ENCODE results near the gene YIPF2.
"Not testable (repeated sequence)": the region's sequence is repeated elsewhere in the genome, so short reads cannot be mapped to it uniquely, and the experiment has no call there.

Gene YIPF2

GRCh38 chr19:10908380-10908960 lies 20.0 kb downstream of the YIPF2 start:
- DNase-seq (ENCODE audit: low read depth) = no peak

GRCh38 chr19:10907925-10908324 lies 20.5 kb downstream of the YIPF2 start:
- no peak for DNase-seq (ENCODE audit: low read depth)

GRCh38 chr19:10899151-10899653 lies 29.2 kb downstream of the YIPF2 start:
- DNase-seq (ENCODE audit: low read depth) = no peak

- DNase-seq (ENCODE audit: low read depth) = no peak
Measured at GRCh38 chr19:10898633-10899032, 29.8 kb downstream of the YIPF2 start.

GRCh38 chr19:10896851-10897526 lies 31.4 kb downstream of the YIPF2 start:
- DNase-seq (ENCODE audit: low read depth) = no peak

- DNase-seq (ENCODE audit: low read depth) = no peak
Measured at GRCh38 chr19:10895920-10896319, 32.5 kb downstream of the YIPF2 start.

- no peak for DNase-seq (ENCODE audit: low read depth)
Measured at GRCh38 chr19:10895363-10895762, 33.1 kb downstream of the YIPF2 start.

GRCh38 chr19:10894911-10895213 lies 33.6 kb downstream of the YIPF2 start:
- no peak for DNase-seq (ENCODE audit: low read depth)

GRCh38 chr19:10892256-10892655 lies 36.2 kb downstream of the YIPF2 start:
- no peak for DNase-seq (ENCODE audit: low read depth)

GRCh38 chr19:10891405-10892086 lies 36.9 kb downstream of the YIPF2 start:
- DNase-seq (ENCODE audit: low read depth) = no peak

- DNase-seq (ENCODE audit: low read depth) = no peak
Measured at GRCh38 chr19:10889880-10890279, 38.6 kb downstream of the YIPF2 start.

- DNase-seq (ENCODE audit: low read depth) = no peak
Measured at GRCh38 chr19:10888421-10888866, 40.0 kb downstream of the YIPF2 start.

- no peak for DNase-seq (ENCODE audit: low read depth)
Measured at GRCh38 chr19:10887616-10888367, 40.6 kb downstream of the YIPF2 start.

- no peak for DNase-seq (ENCODE audit: low read depth)
Measured at GRCh38 chr19:10885201-10886169, 43.0 kb downstream of the YIPF2 start.

GRCh38 chr19:10884274-10884673 lies 44.2 kb downstream of the YIPF2 start:
- DNase-seq (ENCODE audit: low read depth) = no peak

GRCh38 chr19:10882108-10882457 lies 46.4 kb downstream of the YIPF2 start:
- no peak for DNase-seq (ENCODE audit: low read depth)

- no peak for DNase-seq (ENCODE audit: low read depth)
Measured at GRCh38 chr19:10881403-10882107, 46.9 kb downstream of the YIPF2 start.

- no peak for DNase-seq (ENCODE audit: low read depth)
Measured at GRCh38 chr19:10878253-10878652, 50.2 kb downstream of the YIPF2 start.

- not testable (repeated sequence) for DNase-seq (ENCODE audit: low read depth)
Measured at GRCh38 chr19:10877608-10878007, 50.8 kb downstream of the YIPF2 start.

GRCh38 chr19:10876459-10877240 lies 51.8 kb downstream of the YIPF2 start:
- no peak for DNase-seq (ENCODE audit: low read depth)
